ENCODE results near the gene ITM2C. TPM values are rescaled to one million over a fixed set of nuclear protein-coding genes. Genes with fewer than 3 reads are reported as not detected.

Gene ITM2C
- total and polyA plus RNA-seq, 2 experiments from 2014 or later: 241 to 367 TPM

DNA sequence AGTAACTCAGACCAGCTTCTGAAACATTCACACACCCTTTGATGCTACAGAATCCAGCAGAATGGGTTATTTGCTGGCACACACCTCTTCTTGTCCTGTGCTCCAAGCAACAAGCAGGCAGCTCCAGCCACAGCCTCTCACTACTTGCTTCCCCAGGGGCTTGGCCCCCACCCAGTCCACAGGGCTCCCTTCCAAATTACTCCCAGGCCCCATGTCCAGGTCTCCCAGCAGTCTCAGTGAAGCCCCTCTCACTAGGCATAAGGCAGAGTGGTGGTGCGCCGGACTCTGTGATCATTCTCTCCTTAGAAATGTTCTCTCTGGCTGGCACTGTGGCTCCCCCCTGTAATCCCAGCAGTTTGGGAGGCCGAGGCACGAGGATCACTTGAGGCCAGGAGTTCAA is 25.9 kb downstream of the ITM2C start (continued):
- TF ChIP-seq CTCF (conservative IDR thresholded peaks at IDR 0.05; ENCODE audit: low read depth in 2 of 2): no peak
- TF ChIP-seq EZH2phosphoT487 (IDR thresholded peaks at IDR 0.05; ENCODE audit: unreplicated experiment): no peak
- no peak for TF ChIP-seq JUNB (IDR thresholded peaks at IDR 0.05; ENCODE audit: unreplicated experiment)
- TF ChIP-seq CREB1 (CRISPR knock-in tag; IDR thresholded peaks at IDR 0.05; ENCODE audit: low read depth): no peak
- no peak for TF ChIP-seq ZNF114 (CRISPR knock-in tag; IDR thresholded peaks at IDR 0.05)
- TF ChIP-seq EZH2 (IDR thresholded peaks at IDR 0.05; ENCODE audit: low read depth, unreplicated experiment): no peak
- no peak for TF ChIP-seq POLR2AphosphoS5 (IDR thresholded peaks at IDR 0.05; ENCODE audit: low read depth)
- no peak for TF ChIP-seq ZNF331 (CRISPR knock-in tag; IDR thresholded peaks at IDR 0.05; ENCODE audit: low read depth)
- TF ChIP-seq, protein P1, sequence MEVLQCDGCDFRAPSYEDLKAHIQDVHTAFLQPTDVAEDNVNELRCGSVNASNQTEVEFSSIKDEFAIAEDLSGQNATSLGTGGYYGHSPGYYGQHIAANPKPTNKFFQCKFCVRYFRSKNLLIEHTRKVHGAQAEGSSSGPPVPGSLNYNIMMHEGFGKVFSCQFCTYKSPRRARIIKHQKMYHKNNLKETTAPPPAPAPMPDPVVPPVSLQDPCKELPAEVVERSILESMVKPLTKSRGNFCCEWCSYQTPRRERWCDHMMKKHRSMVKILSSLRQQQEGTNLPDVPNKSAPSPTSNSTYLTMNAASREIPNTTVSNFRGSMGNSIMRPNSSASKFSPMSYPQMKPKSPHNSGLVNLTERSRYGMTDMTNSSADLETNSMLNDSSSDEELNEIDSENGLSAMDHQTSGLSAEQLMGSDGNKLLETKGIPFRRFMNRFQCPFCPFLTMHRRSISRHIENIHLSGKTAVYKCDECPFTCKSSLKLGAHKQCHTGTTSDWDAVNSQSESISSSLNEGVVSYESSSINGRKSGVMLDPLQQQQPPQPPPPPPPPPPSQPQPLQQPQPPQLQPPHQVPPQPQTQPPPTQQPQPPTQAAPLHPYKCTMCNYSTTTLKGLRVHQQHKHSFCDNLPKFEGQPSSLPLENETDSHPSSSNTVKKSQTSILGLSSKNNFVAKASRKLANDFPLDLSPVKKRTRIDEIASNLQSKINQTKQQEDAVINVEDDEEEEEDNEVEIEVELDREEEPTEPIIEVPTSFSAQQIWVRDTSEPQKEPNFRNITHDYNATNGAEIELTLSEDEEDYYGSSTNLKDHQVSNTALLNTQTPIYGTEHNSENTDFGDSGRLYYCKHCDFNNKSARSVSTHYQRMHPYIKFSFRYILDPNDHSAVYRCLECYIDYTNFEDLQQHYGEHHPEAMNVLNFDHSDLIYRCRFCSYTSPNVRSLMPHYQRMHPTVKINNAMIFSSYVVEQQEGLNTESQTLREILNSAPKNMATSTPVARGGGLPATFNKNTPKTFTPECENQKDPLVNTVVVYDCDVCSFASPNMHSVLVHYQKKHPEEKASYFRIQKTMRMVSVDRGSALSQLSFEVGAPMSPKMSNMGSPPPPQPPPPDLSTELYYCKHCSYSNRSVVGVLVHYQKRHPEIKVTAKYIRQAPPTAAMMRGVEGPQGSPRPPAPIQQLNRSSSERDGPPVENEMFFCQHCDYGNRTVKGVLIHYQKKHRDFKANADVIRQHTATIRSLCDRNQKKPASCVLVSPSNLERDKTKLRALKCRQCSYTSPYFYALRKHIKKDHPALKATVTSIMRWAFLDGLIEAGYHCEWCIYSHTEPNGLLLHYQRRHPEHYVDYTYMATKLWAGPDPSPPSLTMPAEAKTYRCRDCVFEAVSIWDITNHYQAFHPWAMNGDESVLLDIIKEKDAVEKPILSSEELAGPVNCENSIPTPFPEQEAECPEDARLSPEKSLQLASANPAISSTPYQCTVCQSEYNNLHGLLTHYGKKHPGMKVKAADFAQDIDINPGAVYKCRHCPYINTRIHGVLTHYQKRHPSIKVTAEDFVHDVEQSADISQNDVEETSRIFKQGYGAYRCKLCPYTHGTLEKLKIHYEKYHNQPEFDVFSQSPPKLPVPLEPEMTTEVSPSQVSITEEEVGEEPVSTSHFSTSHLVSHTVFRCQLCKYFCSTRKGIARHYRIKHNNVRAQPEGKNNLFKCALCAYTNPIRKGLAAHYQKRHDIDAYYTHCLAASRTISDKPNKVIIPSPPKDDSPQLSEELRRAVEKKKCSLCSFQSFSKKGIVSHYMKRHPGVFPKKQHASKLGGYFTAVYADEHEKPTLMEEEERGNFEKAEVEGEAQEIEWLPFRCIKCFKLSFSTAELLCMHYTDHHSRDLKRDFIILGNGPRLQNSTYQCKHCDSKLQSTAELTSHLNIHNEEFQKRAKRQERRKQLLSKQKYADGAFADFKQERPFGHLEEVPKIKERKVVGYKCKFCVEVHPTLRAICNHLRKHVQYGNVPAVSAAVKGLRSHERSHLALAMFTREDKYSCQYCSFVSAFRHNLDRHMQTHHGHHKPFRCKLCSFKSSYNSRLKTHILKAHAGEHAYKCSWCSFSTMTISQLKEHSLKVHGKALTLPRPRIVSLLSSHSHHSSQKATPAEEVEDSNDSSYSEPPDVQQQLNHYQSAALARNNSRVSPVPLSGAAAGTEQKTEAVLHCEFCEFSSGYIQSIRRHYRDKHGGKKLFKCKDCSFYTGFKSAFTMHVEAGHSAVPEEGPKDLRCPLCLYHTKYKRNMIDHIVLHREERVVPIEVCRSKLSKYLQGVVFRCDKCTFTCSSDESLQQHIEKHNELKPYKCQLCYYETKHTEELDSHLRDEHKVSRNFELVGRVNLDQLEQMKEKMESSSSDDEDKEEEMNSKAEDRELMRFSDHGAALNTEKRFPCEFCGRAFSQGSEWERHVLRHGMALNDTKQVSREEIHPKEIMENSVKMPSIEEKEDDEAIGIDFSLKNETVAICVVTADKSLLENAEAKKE (CRISPR knock-in tag; IDR thresholded peaks at IDR 0.05): no peak
